NCI-H526 treated with DMSO at 0.1 percent for 48 hours (cell line): ENCODE results near the gene GPC1.

Experiments
- DNase-seq: peaks from one replicate; lab custom pipeline; 2025; lab: John Stamatoyannopoulos, UW

GPC1 gene

DNA sequence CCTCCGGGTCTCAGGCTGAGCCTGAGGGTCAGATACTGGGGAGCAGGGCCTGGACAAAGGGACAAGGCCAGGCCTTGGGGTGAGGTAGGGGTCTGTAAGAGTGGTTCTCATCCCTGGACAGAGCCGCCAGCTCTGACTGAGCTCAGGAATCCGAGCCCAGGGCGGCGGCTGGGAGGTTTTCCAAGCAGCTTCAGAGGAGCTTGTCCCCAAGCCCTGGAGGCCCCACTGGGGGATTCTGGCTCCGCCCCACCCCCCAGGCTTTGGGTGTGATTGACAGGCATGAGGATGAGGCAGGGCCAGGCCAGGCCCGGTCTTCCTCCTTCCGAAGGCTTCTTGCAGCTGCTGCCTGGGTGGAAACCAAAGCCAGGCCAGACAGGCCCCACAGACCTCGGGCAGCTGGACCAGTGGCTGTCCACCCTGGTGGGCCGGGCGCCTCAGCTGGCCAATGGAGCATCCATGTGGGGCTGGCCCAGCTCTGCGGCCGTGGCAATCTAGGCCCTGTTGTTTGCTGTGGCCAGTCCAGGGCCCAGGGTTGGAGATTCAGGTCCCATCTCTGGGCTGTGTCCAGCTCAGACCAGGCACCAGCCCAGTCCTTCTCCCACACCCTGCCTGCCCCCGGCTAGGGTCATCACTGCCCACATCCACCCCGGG is 23.1 kb upstream of the GPC1 start:
- DNase-seq: no peak

DNA sequence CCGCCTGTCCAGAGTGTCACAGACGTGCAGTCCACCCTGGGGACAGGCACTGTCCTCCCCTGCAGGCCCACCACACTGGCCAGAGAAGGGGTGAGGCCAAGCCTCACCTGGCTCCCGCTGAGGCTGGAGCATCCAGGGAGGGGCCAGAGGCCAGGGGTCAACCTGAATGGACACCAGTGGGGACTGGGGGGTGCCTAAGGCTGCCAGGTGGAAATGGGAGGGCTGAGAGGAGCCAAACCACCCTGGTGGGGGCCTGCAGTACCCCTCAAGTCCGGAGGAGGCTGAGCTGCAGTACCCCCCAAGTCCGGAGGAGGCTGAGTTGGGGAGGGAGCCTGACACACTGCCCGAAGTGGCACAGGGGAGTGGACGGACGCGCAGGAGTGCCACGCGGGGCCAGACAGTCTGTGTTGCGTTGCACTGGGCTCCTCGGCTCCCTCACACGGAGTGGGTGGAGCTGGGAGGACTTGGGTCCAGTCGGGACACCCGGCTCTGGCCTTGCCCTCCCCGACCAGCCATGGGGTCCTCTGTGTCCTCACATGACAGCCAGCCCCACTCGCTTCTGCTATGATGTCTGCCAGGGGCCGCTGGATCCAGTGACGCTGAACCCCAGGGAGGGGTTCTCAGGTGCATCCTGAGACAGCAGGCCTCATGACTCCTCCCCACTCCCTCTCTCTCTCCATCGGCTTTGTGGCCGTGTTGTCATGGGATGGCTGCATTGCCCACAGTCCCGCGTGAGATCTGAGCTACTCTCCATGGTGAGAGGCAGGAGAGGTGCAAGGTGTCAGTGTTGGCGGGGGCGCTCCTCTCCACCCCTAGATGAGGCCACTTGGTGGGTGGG is 22.3 kb upstream of the GPC1 start:
- DNase-seq: no peak

DNA sequence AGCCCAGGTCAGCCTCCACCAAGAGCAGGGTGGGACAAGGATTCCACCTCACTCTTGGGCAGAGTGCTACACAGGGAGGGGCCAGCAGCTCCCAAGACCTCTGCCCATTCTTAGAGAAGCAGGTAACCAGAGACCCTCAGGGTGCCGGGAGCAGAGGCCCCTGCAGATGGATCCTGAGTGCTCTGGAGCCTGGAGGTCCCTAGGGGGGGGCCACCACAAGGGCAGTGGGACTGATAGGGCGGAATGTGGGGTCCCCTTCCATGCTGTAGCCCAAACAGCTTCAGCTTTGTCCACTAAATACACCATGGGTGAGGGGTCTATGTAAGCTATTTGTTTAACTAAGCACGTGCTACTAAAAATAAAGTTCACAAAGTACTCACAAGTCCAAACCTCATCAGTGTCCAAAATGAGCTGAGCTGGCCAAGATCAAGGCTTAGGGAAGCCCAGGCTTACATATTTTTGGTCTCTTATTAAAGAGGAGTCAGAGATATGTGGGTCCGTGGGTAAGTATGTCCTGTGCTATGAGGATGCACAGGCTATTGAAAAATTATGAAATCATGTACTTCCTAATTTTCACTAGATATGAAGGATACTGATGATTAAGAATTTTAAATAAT is 21.5 kb upstream of the GPC1 start:
- DNase-seq: no peak

DNA sequence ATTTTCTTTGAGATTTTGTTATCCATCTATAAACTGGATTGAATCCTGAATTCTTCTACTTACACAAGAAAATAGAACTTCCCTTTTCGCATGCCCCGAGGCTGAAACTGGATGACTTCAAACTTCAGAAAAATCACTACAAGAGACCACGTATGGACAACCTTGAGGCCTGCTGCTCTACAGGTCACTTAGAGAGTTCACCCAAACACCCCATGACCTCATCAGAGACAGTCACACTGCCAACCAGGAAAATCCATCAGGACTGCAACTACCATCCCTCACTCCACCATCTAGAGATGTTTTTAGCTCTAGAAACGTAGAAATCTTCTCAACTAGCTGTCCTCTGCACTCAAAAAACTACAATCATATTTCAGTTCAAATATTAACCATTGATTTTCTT is 18.6 kb upstream of the GPC1 start:
- DNase-seq: no peak

DNA sequence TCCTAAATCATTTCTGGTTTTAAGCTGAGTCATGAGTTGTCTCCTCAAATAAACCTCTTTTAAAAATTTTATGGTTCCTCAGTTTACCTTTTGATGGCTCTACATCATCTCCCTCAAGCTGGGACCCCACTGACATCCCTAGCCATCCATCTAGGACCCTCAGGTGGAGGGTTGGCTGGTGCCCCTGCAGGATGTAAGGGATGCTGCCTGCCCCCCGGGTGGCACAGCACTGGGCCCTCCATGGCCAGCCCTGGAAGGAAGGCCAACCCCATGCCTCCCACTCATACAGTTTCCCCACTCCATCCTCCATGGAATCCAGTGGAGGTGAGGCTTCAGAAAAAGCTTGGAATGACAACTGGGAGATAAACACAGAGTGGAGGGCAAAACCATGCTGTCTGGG is 17.2 kb upstream of the GPC1 start:
- no peak for DNase-seq

DNA sequence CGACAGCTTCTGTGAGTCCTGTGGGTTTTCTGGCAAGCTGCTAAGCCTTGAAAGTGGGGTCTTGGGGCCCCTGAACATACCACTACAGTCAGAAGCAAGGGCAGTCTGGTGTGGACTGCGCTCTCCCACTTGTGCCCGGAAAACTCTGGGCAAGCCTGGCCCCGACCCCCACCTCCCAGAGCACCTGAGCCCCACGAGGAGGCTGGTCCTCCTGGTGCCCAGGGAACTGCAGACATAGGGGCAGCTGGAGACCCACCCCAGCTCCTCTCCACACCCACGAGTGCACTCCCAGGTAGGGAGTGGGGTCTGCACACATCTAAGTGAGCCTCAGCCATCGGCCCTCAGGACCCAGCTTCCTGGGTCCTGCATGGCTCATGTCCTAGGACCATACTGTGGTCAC is 16.2 kb upstream of the GPC1 start:
- no peak for DNase-seq

DNA sequence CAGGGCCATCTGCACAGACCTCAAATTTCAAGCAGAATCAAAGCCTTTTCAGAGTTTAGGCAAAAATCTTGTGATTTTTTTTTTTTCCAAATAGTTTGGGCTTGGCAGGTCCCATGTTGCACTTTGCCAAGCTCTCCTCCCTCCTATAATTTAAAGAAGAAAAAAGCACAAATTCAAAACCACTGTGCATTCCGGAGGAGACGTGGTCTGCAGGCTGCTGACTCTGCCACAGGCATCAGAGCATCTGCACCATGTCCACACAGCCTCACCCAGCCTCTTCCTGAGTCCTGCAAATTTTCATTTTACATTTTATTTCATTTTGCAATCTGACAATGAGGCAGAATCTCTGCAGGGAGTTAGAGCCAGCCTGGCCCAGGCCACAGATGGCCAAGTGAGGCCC is 15.7 kb upstream of the GPC1 start:
- DNase-seq: no peak

DNA sequence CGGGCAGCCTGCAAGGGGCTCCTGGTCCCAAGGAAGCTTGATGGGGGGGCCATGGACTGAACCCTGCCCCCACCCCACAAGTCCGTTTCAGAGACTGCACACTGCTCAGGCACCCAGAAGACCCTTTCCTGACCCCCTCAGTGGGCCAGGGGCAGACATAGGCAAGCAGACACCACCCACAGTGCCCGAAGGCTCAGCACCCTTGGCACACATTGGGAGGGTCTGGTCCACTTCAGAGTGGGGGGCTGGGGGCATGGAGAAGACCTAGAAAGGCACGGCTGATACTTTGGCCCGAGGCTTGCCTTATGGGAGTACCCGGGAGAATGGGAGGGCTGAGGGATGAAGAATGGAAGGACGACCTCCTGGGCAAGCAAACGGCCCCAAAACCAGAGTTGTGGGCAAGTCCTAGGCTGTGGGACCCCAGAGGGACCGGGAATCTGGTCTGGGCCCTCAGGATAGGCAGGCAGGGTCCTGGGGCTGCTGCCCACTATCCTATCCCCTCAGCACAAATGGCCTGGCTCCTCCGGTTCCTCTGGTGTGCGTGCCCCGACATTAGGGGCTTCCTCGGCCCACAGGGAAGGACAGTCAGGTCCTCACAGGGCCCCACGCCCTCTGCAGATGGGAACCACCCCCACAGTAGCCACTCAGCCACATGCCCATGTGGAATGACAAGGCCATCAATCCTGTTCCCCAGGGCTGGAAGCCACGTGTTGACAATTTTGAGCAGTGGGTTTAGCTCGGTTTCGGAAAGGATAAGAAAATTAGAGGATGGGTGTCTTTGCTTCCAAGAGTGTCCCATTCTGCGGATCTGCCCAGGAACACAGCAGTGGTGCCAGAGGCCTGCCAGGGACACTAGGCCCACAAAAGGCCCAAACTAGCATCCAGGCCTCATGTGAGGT is 15.0 kb upstream of the GPC1 start:
- DNase-seq: no peak

DNA sequence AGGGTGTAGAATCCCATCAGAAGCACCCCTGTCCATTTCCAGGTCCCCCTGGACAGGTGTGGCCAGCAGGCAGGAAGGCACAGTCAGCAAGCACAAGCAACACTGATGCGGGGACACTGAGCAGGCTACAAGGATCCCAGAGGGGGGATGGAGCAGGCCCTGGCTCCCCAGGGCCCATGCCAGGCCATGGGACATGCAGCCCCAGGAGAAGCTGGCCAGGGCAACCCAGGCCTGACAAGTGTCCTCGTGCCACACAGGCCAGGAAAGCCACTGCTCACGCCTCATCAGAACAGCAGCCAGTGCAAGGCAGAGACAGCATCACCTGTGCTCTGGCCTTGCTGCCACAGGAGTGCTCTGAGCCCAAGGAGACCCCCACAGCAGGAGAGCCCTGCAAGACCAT is 14.1 kb upstream of the GPC1 start:
- no peak for DNase-seq

DNA sequence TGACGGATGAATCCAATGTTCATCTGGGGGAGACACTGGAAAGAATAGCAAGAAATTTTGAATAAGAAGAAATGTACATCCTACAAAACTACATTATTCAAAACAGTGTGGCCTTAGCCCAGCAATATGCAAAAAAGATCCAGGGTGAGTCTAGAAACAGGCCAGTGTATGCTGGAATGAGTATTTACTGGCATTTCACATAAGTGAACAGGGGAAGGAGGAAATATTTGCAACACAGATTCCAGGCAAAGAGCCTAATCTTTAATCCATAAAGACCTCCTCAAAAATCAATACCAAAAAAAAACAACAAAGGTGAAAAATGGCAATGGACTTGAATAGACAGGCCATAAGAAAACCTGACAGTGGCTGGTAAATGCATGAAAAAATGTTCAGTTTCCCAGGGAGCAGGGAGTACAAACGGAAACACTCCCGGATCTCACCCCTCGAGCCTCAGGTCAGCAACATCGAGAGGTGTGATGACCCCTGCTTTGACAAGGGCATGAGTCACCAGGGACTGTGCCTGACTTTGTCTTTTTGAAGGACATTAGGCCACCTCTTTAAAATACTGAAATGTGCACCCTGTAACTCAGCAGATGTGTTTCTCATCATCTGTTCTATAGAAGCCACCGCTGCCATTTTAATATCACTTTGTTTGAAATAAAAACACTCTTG is 12.7 kb upstream of the GPC1 start:
- DNase-seq: no peak

DNA sequence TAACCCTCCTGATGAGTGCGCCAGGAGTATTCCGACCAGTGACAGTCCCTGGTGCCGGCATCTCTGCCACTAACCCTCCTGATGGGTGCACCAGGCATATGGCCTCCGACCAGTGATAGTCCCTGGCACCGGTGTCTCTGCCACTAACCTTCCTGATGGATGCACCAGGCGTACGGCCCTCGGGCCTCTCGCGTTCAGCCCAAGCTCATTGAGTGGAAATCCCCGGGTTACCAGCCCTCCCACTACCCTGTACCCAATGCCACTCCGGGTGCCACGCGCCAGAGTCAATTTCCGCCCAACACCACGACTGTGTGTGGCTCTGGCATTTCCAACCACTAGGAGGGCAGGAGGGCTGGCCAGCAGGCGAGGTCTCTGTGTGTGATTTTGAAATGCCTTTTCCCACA is 11.7 kb upstream of the GPC1 start:
- no peak for DNase-seq

DNA sequence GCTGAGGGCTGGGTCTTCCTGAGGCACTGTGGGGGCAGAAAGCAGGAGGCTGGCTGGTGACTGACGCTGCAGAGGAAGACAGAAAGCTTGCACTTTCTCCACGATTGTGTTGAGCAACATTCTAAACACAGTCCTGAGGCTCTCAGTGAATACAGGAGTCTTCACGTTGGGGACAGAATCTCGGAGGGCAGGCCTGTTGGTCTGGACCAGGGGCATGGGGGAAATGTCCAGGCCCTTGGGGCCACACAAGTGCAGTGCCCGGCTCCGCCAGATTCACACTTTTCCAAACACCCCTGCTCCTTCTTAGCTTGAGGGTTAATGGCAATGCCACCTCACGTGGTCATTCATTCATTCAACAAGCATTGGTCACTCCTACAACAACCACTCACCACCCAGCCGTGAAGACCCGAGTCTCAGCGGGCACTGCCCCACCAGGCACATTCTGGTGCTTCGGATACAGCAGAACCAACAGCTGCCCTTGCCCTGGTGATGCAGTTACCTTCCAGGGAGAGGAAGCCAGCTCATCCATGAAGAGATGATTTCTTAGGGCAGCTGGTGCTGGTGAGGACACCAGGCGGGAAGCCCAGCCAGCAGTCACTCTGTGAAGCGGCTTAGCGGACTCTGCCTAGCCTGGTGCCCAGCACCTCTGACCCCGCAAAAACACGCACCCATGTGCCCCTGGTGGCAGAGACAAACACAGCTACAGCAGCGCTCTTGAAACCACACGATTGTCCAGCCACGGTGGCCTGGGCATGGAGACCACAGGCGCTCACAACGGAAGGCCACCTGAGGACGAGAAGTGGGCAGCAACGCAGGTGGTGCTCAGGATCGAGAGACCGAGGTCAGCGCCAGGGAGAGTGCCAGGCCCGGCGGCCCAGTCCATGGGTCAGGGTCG is 10.9 kb upstream of the GPC1 start:
- DNase-seq: no peak

DNA sequence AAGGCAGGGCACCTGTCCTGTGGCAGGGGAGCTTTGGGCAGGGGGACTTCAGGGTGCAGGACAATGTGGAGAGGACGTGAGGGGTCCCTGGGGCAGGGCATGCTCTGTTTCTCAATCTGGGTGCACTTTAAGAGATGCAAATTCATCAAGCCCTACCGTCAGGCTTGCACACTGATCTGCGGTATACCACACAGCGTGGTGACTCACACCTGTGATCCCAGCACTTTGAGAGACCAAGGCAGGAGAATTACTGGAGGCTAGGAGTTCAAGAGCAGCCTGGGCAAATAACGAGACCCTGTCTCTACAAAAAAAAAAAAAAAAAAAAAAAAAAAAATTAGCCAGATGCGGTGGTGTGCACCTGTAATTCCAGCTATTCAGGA is 10.2 kb upstream of the GPC1 start:
- no peak for DNase-seq

DNA sequence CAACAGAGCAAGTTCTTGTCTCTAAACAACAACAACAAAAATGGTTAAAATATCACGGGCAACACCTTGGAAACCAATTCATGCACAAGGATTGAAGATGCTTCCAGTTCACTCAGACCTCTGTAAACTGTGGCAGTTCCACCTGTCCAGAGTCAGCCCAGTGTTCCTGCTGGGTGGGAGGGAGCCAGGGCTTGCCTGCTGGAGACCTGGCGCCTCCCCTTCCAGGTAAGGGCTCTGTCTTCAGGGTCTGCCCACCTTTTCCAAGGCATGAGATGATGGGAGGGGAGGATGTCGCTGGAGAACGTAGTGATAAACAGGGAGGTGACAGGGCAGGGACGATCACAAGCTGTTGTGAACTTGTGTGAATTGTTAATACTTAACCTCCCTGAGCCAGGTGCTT is 9.8 kb upstream of the GPC1 start:
- DNase-seq: no peak

DNA sequence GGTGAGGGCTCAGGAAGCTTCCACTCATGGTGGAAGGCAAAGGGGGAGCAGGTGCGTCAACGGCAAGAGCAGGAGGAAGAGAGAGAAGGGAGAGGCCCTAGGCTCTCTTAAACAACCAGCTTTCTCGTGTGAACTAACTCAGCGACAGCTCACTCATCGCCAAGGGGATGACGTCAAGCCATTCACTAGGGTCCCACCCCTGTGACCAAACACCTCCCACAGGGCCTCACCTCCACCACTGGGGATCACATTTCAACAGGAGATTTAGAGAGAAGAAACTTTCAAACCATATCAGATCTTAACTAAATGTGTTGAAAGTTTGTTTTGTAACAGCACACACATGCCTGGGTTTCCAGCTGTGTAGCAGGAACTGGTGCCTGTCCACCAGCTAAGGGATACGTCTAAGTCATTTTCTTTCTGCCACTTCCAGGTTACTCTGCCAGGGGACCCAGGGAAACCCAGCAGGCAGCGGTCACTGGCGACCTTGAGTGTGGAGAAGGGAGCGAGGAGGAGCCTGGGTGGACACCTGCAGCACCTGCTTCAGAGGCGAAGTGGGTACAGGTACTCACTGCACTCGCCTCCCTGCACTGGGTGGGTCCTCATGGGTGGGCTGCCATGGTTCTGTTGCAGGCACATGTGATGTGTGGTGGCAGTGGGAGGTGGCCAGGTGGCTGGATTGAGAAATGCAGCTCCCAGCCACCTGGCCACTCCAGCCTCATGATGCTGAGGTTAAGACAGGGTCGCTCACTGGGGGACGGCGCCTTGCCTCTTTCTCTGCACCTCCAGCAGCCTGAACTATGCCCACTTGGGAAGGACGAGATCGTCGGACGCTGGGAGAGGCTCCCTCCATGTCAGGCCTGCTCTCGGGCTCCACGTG is 8.4 kb upstream of the GPC1 start:
- DNase-seq: no peak

DNA sequence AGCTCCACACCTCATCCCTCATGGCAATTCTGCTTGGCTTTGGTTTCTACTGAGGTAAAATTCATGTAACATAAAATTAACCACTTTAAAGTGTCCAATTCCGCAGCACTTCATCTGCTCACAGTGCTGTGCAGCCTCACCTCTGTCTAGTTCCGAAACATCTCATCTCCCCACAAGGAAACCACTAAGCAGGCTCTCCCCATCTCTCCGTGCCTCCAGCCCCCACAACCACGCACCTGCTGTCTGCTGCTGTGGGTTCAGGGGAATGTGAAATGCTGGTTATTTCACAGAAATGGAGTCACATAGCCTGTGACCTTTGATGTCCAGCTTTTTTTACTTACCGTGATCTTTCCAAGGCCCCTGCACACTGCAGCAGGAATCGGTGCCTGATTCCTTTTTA is 7.7 kb upstream of the GPC1 start:
- no peak for DNase-seq

DNA sequence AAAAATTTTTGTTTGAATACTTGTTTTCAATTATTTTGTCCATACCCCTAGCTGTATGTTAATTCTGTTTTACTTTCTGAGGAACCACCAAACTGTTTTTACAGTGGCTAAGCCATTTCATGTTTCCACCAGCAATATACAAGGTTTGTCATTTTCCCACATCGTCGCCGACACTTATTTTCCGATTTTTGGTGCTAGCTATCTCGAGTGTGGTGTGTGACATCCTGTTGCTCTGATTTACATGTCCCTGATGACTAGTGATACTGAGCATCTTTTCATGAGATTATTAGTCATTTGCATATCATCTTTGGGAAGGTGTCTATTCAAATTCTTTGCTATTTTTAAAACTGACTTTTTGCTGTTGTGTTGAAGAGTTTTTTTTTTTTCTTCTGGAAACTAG is 7.2 kb upstream of the GPC1 start:
- DNase-seq: no peak

DNA sequence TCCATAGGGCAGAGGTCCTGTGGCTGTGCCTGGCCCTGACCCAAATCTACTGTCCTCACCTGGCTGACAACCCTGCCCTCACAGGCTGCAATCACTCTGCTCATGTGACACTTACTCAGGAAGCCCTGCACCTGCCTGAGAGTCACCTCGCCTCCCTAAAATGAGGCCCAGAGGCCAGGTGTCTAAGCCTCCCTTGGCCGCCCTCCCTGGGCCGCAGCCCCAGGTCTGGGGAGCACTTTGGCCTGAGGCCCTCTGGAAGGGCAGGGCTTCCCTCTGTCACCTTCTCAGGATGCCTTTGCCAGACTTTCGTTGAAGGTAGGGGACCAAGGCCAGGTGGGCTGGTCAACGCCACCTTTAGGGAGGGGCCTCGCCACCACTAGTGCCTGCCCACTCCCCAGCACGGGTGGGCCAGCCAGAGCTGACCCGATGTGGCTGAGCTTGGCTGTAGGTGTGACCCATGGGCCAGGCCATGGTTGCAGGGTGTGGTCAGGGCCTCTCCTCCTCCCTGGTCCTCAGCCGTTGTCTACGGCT is 6.1 kb upstream of the GPC1 start:
- no peak for DNase-seq

DNA sequence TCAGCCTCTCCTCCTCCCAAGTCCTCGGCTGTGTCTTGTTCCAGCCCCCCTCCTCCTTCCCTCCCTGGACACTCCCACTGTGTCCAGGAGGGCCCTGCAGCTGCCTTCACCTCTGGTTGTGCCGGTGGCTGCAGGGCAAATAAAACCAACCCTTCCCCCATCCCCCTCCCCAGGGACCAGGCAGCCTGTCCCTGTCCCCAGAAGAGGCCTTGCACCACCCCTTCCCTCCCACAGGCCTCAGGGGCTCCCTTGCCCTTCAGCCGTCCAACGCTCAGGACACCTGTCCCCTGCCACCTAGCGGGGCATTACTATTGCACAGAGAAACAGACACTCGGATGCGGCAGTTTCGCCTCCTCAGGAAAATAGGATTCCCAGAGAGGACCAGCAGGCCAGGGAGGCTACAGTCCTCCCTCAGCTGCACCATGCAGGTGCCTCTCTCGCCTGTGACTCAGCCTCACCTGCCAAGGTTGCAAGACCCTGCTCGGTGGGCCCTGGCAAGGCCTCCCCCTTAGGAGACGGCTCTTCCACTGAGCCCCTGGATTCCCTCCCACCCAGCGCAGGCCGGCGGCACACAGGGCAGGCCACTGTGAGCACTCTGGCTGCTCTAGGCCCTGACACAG is 5.5 kb upstream of the GPC1 start:
- no peak for DNase-seq
